Fibroblast of mammary gland (primary cell): ENCODE data around the gene NFKBIA.

Experiments used
- DNase-seq: peaks from one replicate; pipeline ENCODE4 v3.0.0-alpha.2; 2010; ENCODE audit warnings: low read depth
- H3K4me3 ChIP-seq: 2 replicates; pipeline ENCODE4 v1.5.1; 2011; ENCODE audit warnings: low read depth, mild to moderate bottlenecking, low read length, moderate library complexity; ENCODE audit not compliant: control insufficient read depth
- CTCF ChIP-seq: conservative IDR thresholded peaks from 2 replicates; pipeline ENCODE4 v1.5.1; 2011; ENCODE audit warnings: low read depth, low read length, inconsistent platforms; ENCODE audit not compliant: control insufficient read depth, insufficient read depth

NFKBIA gene

DNA sequence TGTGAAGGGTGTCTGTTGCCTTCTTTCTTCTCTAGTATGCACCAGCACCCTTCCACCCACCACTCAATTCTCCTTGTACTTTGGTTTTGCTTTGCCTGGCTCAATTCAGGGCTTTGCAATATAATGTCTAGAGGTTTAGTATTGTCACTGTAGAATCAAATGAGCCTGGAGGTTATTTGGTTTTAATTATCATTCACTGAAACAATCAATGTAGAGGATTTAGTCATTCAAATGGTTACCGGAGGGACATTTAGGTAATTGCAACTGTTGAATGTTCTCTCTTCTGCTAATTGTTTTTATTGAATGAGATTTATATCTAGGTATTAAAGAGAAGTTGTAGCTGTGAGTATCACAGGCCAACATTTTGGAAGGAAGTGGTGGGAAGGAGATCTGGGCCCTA is 29.3 kb upstream of the NFKBIA start:
- no peak for DNase-seq
- H3K4me3 ChIP-seq = no peak overlapping the region
- no peak for TF ChIP-seq CTCF

DNA sequence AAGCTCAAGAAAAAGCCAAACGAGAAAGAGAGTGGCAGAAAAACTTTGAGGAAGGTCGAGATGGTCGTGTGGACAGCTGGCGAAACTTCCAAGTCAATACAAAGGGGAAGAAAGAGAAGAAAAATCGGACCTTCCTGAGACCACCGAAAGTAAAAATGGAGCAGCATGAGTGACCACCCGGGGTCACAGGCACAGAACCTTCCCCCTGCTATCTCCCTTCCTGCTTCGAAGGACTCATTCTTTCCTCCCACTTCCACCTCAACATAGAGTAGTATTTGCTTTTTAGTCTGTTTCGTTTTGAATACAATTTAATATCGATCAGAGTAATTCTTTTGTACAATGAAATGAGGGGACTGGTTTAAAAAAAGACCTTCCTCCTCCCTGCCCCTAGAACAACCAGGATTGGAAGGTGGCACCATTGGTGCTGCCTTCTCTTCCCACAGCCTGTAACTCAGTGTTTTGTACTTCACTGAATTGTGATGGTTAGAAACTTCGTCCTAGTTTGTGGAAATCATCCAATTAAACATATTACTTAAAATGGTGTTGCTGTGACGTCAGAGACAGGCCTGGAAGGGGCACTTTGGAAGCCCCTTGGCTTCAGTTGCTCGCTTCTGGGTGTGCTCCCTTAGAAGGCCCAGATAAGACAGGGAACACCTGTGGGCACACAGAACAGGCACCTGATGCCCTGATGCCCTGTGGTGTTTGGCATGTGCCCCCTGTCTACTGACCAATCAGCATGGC is 26.1 kb upstream of the NFKBIA start:
- H3K4me3 ChIP-seq = no peak overlapping the region
- no peak for TF ChIP-seq CTCF
- no peak for DNase-seq

GRCh38 chr14:35429951-35430350 is 25.4 kb upstream of the NFKBIA start:
- TF ChIP-seq CTCF = no peak
- H3K4me3 ChIP-seq = no peak overlapping the region
- no peak for DNase-seq

DNA sequence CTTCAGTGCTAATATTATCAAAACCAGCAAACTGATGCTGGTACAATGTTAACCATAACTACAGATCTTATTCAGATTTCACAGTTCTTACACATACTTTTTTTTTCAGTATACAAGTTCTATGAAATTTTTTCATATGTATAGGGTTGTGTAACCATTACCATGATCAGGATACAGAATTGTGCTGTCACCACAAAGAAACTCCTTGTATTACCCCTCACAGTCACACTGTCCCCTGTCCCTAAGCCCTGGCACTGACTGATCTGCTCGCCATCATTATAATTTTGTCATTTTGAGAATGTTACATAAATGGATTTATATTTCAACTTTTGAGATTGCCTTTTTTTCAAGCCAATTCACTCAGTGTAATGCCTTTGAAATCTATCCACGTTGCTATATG is 21.3 kb upstream of the NFKBIA start:
- no peak for DNase-seq
- TF ChIP-seq CTCF = no peak
- no peak overlapping the region for H3K4me3 ChIP-seq

DNA sequence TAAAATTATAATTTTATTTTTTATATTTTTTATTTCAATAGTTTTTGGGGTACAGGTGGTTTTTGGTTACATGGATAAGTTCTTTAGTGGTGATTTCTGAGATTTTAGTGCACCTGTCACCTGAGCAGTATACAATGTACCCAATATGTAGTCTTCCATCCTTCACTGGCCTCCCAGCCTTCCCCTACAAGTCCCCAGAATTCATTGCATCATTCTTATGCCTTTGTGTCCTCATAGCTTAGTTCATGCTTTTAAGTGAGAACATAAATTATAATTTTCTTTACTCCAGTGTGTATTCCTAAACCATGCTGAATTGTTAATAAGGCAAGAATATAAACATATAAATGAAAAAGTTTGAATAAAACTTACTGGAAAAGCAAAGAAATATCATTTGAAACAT is 19.1 kb upstream of the NFKBIA start:
- TF ChIP-seq CTCF = no peak

DNA sequence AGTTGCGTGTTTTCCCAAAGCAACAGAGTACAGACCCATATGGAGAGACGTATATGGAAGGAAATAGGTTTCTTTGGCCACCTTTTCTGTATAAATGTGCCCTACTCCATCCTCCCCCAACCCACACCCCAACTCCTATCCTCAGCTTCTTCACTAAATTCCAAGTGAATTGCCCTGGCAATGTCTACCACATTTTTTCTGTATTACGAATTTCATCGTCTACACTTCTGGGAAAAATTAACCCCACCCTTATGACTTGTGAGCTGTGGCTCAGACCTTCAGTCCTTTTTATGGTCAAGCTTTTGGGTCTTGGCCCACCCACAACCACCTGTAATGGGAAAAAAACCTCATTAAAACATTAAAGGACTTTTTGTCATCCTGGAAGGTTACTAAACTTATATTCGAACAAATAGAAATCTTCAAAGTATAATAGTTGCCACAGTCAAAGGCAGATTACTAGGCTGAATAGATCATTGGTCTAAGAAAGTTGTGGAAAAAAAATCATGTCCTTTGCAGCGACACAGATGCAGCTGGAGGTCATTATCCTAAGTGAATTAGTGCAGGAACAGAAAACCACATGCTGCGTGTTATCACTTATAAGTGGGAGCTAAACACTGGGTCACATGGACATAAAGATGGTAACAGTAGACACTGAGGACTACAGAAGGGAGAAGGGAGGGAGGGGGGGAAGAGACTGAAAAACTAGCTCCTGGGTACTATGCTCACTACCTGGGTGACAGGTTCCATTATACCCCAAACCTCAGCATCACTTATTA is 15.7 kb upstream of the NFKBIA start:
- H3K4me3 ChIP-seq = no peak overlapping the region
- peak; percentile 77 for DNase-seq
- TF ChIP-seq CTCF = no peak

More for the DNA sequence above, 19.1 kb upstream of the NFKBIA start:
- H3K4me3 ChIP-seq = no peak overlapping the region
- no peak for DNase-seq

DNA sequence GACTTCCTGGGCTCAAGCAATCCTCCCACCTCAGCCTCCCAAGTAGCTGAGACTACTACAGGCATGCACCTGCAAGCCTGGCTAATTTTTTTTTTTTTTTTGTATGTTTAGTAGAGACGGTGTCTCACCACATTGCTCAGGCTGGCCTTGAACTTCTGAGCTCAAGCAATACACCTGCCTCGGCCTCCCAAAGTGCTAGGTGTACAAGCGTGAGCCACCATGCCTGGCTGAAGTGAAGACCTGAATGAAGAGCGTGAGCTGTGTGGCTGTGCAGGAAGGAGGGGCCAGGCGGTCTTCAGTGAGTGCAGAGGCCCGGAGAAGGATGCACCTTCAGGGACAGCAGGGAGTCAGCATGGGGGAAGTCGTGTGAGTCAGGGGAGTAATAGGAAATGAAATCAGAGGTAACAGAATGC is 14.9 kb upstream of the NFKBIA start:
- peak; percentile 31 for DNase-seq
- TF ChIP-seq CTCF = no peak

More for the DNA sequence above, 14.9 kb upstream of the NFKBIA start:
- H3K4me3 ChIP-seq = no peak overlapping the region
